OCI-LY7 (cell line): ENCODE data around the gene NPBWR2. TPM values are rescaled to one million over a fixed set of nuclear protein-coding genes. Genes with fewer than 3 reads are reported as not detected.

Experiments
- BruUV-seq: library from RNA; stranded (reverse); fragments of 400-500 nt; replicated peaks from 2 replicates; lab custom pipeline; 2021; lab: Mats Ljungman, UMichigan
- CTCF ChIA-PET: fragments of 300-600 bp; sonication (Branson Sonifier 250); formaldehyde crosslinking; loops from one replicate; lab custom pipeline; 2022; ENCODE audit warnings: antibody characterized with exemption; ENCODE audit not compliant: unreplicated experiment; lab: Charles Lee
- POLR2A ChIA-PET: fragments of 300-600 bp; sonication (Branson Sonifier 250); formaldehyde crosslinking; loops from one replicate; lab custom pipeline; 2022; ENCODE audit warnings: antibody characterized with exemption; lab: Charles Lee
- DNase-seq: peaks from one replicate; pipeline ENCODE4 v3.0.0-alpha.2; 2015; ENCODE audit warnings: low spot score
- H2AFZ ChIP-seq: fragments of 200-600 bp; sonication (generic), shearing (Covaris generic); 2 replicates; pipeline ENCODE4 v1.6.1; 2014; ENCODE audit warnings: mild to moderate bottlenecking, antibody characterized with exemption, low read length, moderate library complexity
- H3K27ac ChIP-seq: fragments of 200-600 bp; sonication (generic); 2 replicates; pipeline ENCODE4 v1.5.1; 2014; ENCODE audit warnings: mixed run types, low read depth, mild to moderate bottlenecking, moderate library complexity, low read length, inconsistent platforms; ENCODE audit not compliant: poor library complexity, severe bottlenecking
- H3K36me3 ChIP-seq: fragments of 200-600 bp; sonication (generic); 2 replicates; pipeline ENCODE4 v1.6.1; 2014; ENCODE audit warnings: mild to moderate bottlenecking, antibody characterized with exemption, low read length, moderate library complexity, mixed read lengths; ENCODE audit not compliant: insufficient read depth
- H3K4me1 ChIP-seq: fragments of 200-600 bp; sonication (generic); 2 replicates; pipeline ENCODE4 v1.5.1; 2014; ENCODE audit warnings: mild to moderate bottlenecking, low read length; ENCODE audit not compliant: insufficient read depth, poor library complexity, severe bottlenecking
- H3K4me2 ChIP-seq: fragments of 200-600 bp; sonication (generic); 2 replicates; pipeline ENCODE4 v1.6.1; 2014; ENCODE audit warnings: mild to moderate bottlenecking, low read length
- H3K4me3 ChIP-seq: fragments of 200-600 bp; sonication (generic); 2 replicates; pipeline ENCODE4 v1.5.1; 2014; ENCODE audit warnings: mild to moderate bottlenecking, low read depth, low read length; ENCODE audit not compliant: poor library complexity, severe bottlenecking
- H3K79me2 ChIP-seq: fragments of 200-600 bp; sonication (generic); 2 replicates; pipeline ENCODE4 v1.6.1; 2016; ENCODE audit warnings: low read depth, mild to moderate bottlenecking, low read length, moderate library complexity, mixed read lengths; ENCODE audit not compliant: insufficient read depth
- H3K9me2 ChIP-seq: fragments of 200-600 bp; sonication (generic); 2 replicates; pipeline ENCODE4 v1.6.1; 2016; ENCODE audit warnings: mild to moderate bottlenecking, low read length, mixed read lengths; ENCODE audit not compliant: insufficient read depth
- H3K9me3 ChIP-seq: fragments of 200-600 bp; sonication (generic); 2 replicates; pipeline ENCODE4 v1.6.1; 2014; ENCODE audit warnings: mild to moderate bottlenecking, mixed run types, low read length, mixed read lengths
- H4K20me1 ChIP-seq: fragments of 200-600 bp; sonication (generic); 2 replicates; pipeline ENCODE4 v1.6.1; 2014; ENCODE audit warnings: mild to moderate bottlenecking, antibody characterized with exemption, low read length, moderate library complexity, mixed read lengths; ENCODE audit not compliant: insufficient read depth
- CTCF ChIP-seq: fragments of 200-600 bp; sonication (generic); conservative IDR thresholded peaks from 2 replicates; pipeline ENCODE4 v1.5.1; 2014; ENCODE audit warnings: mild to moderate bottlenecking, antibody characterized with exemption, low read length, moderate library complexity, mixed read lengths
- EZH2phosphoT487 ChIP-seq: fragments of 200-600 bp; sonication (generic); IDR thresholded peaks from 2 replicates; pipeline ENCODE4 v1.6.1; 2018; ENCODE audit warnings: low read depth, borderline replicate concordance, mild to moderate bottlenecking, mixed run types, antibody characterized with exemption, low read length, moderate library complexity, mixed read lengths
- intact Hi-C: fragments of 100-400 bp; cut with micrococcal nuclease; formaldehyde crosslinking; loops from one replicate; pipeline ENCODE4 v1.10.0; 2022; ENCODE audit not compliant: unreplicated experiment
- total RNA-seq, 2 experiments: library from RNA; depleted of rRNA in 1 of 2; stranded (reverse); fragments of >200 nt in 1 of 2; shearing (Covaris generic) in 1 of 2; gene quantifications; 2 replicates each; pipeline ENCODE4 v1.2.3, GENCODE V29; 2014 to 2022

The NPBWR2 gene
- total RNA-seq, 2 experiments from 2014 or later: not detected

GRCh38 chr20:64063389-64064144 lies 43.8 kb downstream of the NPBWR2 start:
- H4K20me1 ChIP-seq: no peaks in the 10 kb centered on the region
- H2AFZ ChIP-seq: no peak overlapping the region; the same call in 1 of the 2 replicates
- TF ChIP-seq CTCF: no peak
- no peak for TF ChIP-seq EZH2phosphoT487
- ChIA-PET POLR2A (no interaction called here), CTCF (no interaction called here)
- H3K4me3 ChIP-seq: peak overlapping the region; percentile 86
- DNase-seq: no peak
- peak overlapping the region; percentile 73 for H3K4me2 ChIP-seq
- peaks cover 37% of the 10 kb centered on the region for H3K4me1 ChIP-seq
- no peaks in the 10 kb centered on the region for H3K36me3 ChIP-seq
- H3K9me2 ChIP-seq: no peaks in the 10 kb centered on the region
- TSS peak; percentile 79 for BruUV-seq
- H3K9me3 ChIP-seq: no peaks in the 10 kb centered on the region
- no peaks in the 10 kb centered on the region for H3K79me2 ChIP-seq
- intact Hi-C loops: loop anchor here (2.0 kb wide), 1 partner anchor 15 kb away; the partner anchor contains the start of gene RGS19
- H3K27ac ChIP-seq: no peak overlapping the region

- Histone ChIP-seq H3K9me2 (no peaks in the 10 kb centered on the region), H3K4me1 (peaks cover 45% of the 10 kb centered on the region), H3K27ac (no peak within 1 kb of the TSS), H3K4me3 (peak within 1 kb of the TSS; percentile 86), H3K36me3 (no peaks in the 10 kb centered on the region), H4K20me1 (no peaks in the 10 kb centered on the region), H3K4me2 (peak within 1 kb of the TSS; percentile 78), H3K79me2 (no peaks in the 10 kb centered on the region), H3K9me3 (no peaks in the 10 kb centered on the region), H2AFZ (peak within 1 kb of the TSS; percentile 84)
- DNase-seq: peak; percentile 96
- TF ChIP-seq EZH2phosphoT487 (no peak), CTCF (no peak)
- intact Hi-C loops: loop anchor here (2.0 kb wide), 1 partner anchor 16 kb away; the partner anchor contains the start of gene RGS19
- CTCF ChIA-PET: no interaction called here
- POLR2A ChIA-PET: interaction anchor here (0.5 to 0.6 kb wide), 2 partner anchors 123 to 235 kb away, joined by 3 to 4 read pairs; no protein-coding TSS in a partner anchor
- no TSS peak for BruUV-seq
Measured at GRCh38 chr20:64062596-64063388, 44.6 kb downstream of the NPBWR2 start, which contains the start of gene TCEA2. TSS of gene TCEA2 (plus strand) at chr20:64063198. CDS start at chr20:64063313, 115 bp downstream.
